BJ (cell line): ENCODE data around the gene CCDC102A. TPM values are rescaled to one million over a fixed set of nuclear protein-coding genes. Genes with fewer than 3 reads are reported as not detected.
"Not testable (repeated sequence)": the region's sequence is repeated elsewhere in the genome, so short reads cannot be mapped to it uniquely, and the experiment has no call there.

Experiments
- CTCF ChIA-PET: fragments of 350-600 bp; formaldehyde crosslinking; extraction: SDS; loops from one replicate; lab custom pipeline; 2021; ENCODE audit warnings: antibody characterized with exemption, inconsistent platforms; lab: Yijun Ruan, JAX
- POLR2A ChIA-PET: fragments of 300-600 bp; sonication (Branson Sonifier 250); formaldehyde crosslinking; extraction: SDS; loops from one replicate; lab custom pipeline; 2021; ENCODE audit warnings: antibody characterized with exemption; lab: Charles Lee
- DNase-seq: peaks from one replicate; pipeline ENCODE4 v3.0.0-alpha.2; 2011; ENCODE audit warnings: low read depth
- H3K27me3 ChIP-seq: 2 replicates; pipeline ENCODE4 v1.6.0; 2011; ENCODE audit warnings: low read length; ENCODE audit not compliant: control insufficient read depth, insufficient read depth
- H3K36me3 ChIP-seq: 2 replicates; pipeline ENCODE4 v1.5.1; 2011; ENCODE audit warnings: low read length; ENCODE audit not compliant: control insufficient read depth, insufficient read depth
- H3K4me3 ChIP-seq: 2 replicates; pipeline ENCODE4 v1.5.1; 2011; ENCODE audit warnings: low read depth, mild to moderate bottlenecking, control low read depth, low read length
- CTCF ChIP-seq: IDR thresholded peaks from 2 replicates; pipeline ENCODE4 v1.5.1; 2011; ENCODE audit warnings: low read depth, mild to moderate bottlenecking, control low read depth, inconsistent platforms, low read length, moderate library complexity; ENCODE audit not compliant: insufficient read depth
- polyA plus RNA-seq: library from polyadenylated mRNA; depleted of rRNA; stranded (reverse); fragments of >200 nt; gene quantifications from 2 replicates; pipeline ENCODE4 v1.2.3, GENCODE V29; 2011

CCDC102A gene
- polyA plus RNA-seq, 1 experiment = 13.6 TPM

- Histone ChIP-seq H3K4me3 (no peak overlapping the region), H3K36me3 (no peaks in the 10 kb centered on the region), H3K27me3 (no peaks in the 10 kb centered on the region)
- POLR2A ChIA-PET = no interaction called here
- TF ChIP-seq CTCF = no peak
- DNase-seq = no peak
- CTCF ChIA-PET = no interaction called here
These were observed 33.1 kb upstream of the CCDC102A start for GRCh38 chr16:57569306-57569946.

- POLR2A ChIA-PET, DNase-seq, CTCF ChIA-PET: not testable (repeated sequence)
These were observed 32.4 kb upstream of the CCDC102A start for GRCh38 chr16:57568772-57569171.

GRCh38 chr16:57568173-57568678 is 31.9 kb upstream of the CCDC102A start:
- Histone ChIP-seq H3K36me3 (no peaks in the 10 kb centered on the region), H3K27me3 (no peaks in the 10 kb centered on the region), H3K4me3 (no peak overlapping the region)
- DNase-seq = no peak
- ChIA-PET POLR2A (no interaction called here), CTCF (interaction anchor here (1.0 kb wide), 1 partner anchor 8 kb away, joined by 3 read pairs; no protein-coding TSS in a partner anchor)
- no peak for TF ChIP-seq CTCF

More at GRCh38 chr16:57568772-57569171, 32.4 kb upstream of the CCDC102A start:
- not testable (repeated sequence) for H3K27me3 ChIP-seq, H3K36me3 ChIP-seq, H3K4me3 ChIP-seq

GRCh38 chr16:57567691-57568090 is 31.3 kb upstream of the CCDC102A start:
- POLR2A ChIA-PET = no interaction called here
- H3K36me3 ChIP-seq = no peaks in the 10 kb centered on the region
- H3K27me3 ChIP-seq = no peaks in the 10 kb centered on the region
- no peak for TF ChIP-seq CTCF
- no peak overlapping the region for H3K4me3 ChIP-seq
- CTCF ChIA-PET = interaction anchor here (1.0 kb wide), 1 partner anchor 9 kb away, joined by 3 read pairs; no protein-coding TSS in a partner anchor
- no peak for DNase-seq

- POLR2A ChIA-PET = no interaction called here
- Histone ChIP-seq H3K36me3 (no peaks in the 10 kb centered on the region), H3K27me3 (peaks cover 3% of the 10 kb centered on the region; the same call in 1 of the 2 replicates), H3K4me3 (no peak overlapping the region)
- no peak for TF ChIP-seq CTCF
- DNase-seq = no peak
- CTCF ChIA-PET = interaction anchor here (0.9 to 3.4 kb wide), 3 partner anchors 9 to 101 kb away, joined by 3 to 29 read pairs (median 3); partner anchors contain the start of gene ADGRG3
These were observed 30.1 kb upstream of the CCDC102A start for GRCh38 chr16:57566436-57566835.
